Measurements from ENCODE around the gene OPALIN.

GRCh38 chr10:96341219-96342182 lies 17.3 kb downstream of the OPALIN start:
- TF ChIP-seq, protein P1, sequence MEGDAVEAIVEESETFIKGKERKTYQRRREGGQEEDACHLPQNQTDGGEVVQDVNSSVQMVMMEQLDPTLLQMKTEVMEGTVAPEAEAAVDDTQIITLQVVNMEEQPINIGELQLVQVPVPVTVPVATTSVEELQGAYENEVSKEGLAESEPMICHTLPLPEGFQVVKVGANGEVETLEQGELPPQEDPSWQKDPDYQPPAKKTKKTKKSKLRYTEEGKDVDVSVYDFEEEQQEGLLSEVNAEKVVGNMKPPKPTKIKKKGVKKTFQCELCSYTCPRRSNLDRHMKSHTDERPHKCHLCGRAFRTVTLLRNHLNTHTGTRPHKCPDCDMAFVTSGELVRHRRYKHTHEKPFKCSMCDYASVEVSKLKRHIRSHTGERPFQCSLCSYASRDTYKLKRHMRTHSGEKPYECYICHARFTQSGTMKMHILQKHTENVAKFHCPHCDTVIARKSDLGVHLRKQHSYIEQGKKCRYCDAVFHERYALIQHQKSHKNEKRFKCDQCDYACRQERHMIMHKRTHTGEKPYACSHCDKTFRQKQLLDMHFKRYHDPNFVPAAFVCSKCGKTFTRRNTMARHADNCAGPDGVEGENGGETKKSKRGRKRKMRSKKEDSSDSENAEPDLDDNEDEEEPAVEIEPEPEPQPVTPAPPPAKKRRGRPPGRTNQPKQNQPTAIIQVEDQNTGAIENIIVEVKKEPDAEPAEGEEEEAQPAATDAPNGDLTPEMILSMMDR (conservative IDR thresholded peaks at IDR 0.05; ENCODE audit: low read depth, low read length): no peak
- no peak for TF ChIP-seq EZH2 (IDR thresholded peaks at IDR 0.05; ENCODE audit: borderline replicate concordance, low read depth, low read length, poor library complexity, severe bottlenecking)
